Muscle of arm (tissue), 12 donors: ENCODE data around the gene KRT17. TPM values are rescaled to one million over a fixed set of nuclear protein-coding genes. Genes with fewer than 3 reads are reported as not detected.
"Not testable (repeated sequence)": the region's sequence is repeated elsewhere in the genome, so short reads cannot be mapped to it uniquely, and the experiment has no call there.

Experiments used
- DNase-seq: peaks from one replicate; pipeline ENCODE4 v3.0.0-alpha.2; 2013
- polyA plus RNA-seq, 12 donors: library from polyadenylated mRNA; unstranded; fragments of 120-200 nt; gene quantifications; one replicate each; pipeline ENCODE4 v1.2.1, GENCODE V29; 2013; ENCODE audit not compliant: insufficient read length in 12 of 12

The KRT17 gene
- polyA plus RNA-seq, 12 donors = 0.33 to 1,262 (median 2.2) TPM; not detected in 2

DNA sequence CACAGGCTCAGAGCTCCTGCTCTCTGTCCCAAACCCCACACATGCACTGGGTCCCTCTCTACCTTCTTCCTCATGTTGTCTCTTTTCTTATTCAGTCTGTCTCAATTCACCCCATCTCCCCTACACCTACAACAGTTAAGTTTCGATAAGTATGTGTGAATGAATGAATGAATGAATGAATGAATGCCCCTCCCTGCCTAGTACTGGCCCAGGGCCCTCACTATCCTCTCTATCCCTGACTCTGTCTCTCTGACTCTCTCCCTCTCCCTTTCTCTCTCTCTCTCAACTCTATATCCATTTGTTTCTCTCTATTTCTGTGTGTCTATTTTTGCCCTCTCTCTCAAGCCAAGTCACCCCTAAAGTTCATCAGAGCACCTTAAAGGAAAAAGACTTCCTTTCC is 45.8 kb downstream of the KRT17 start:
- no peak for DNase-seq

DNA sequence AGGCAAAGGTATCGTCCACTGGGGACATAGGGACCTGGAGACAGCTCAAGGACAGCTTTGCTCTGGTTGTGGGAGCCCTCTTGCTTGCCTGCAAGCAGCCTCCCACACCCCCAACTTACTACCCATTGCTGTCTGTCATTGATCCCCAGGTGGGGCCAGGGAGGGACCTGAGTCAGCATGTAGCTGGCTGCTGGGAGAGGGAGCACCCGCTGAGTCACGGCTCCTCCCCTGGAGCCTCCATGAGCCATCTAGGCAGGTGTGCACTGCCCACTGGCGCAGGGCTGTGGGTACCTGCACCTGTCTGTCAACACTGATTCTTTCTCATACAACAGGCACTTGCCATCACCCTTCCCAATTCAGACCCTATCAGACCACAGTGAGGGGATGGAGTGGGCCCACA is 47.6 kb downstream of the KRT17 start:
- not testable (repeated sequence) for DNase-seq

DNA sequence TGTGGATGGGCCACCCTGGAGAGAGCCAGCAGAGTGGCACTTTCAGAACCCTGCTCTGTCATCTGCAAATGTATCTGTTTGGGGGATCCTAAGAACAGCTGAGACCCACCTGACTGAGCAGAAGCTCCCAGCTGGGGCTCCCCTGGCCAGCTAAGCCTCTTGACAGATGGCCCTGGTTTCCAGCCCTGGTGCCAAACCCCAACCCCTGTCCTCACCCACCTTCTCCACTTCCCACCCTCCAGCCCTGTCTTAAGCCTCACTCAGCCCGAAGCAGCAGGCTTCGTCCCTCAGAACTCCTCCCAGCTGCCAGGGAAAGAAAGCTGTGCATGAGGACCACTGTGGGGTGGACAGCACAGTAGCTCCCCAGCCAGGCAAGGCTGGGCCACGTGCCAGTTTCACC is 49.0 kb downstream of the KRT17 start:
- DNase-seq = no peak

DNA sequence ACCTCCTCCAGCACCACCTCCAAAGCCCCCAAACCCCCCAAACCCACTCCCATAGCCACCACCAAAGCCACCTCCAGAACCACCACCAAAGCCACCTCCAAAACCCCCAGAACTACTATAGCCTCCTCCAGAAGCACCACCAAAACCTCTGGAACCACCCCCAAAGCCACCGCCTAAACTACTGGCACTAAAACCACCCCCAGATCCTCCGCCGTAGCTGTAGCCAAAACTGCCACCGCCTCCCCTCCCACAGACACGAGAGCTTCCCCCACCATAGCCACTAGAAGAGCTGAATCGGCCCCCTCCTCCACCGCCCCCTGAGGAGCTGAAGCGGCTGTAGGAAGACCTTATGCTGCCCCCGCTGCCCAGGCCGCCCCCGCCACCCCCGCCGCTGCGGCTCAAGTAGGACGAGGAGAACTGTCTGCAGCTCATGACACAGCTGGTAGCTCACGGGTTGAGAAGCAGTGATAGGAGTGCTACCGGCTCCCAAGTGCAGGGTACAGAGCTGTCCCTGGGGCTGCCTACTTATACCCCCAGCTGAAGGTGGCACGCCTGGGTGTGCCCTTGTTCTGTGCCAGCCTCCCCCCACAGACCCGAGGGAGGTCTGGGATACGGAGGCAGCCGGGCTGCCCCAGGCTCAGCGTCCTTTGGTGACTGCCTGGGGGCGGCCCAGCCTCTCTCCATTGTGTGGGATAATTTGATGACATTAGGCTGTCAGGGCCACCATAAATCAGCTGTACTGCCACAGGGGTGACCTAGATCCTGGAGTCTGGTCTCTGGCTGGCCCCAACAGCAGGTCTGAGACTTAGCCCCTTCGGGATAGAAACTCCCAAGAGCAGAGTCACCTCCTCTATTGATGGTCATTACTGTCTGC is 52.6 kb downstream of the KRT17 start, which contains the start of gene KRT9:
KRT9 (minus strand) TSS at position 499 of the 874 bp plus-strand sequence; CDS start at position 432, 67 bp downstream.
- DNase-seq = no peak

Other genes starting within 250 kb of the KRT17 start
- gene KRT34, start 242.3 kb downstream of the KRT17 start, polyA plus RNA-seq = under 1 TPM in 1 of 12 donors, not detected in 11; 0.33 TPM
- gene KRT31, start 227.0 kb downstream of the KRT17 start, polyA plus RNA-seq = 1 to 10 TPM in 10 of 12 donors, not detected in 2; 3.5 to 6.3 (median 4.4) TPM
- under 1 TPM in 1 of 12 donors, not detected in 11; 0.29 TPM for gene KRT37, start 200.0 kb downstream of the KRT17 start, polyA plus RNA-seq
- gene KRT38, start 183.6 kb downstream of the KRT17 start, polyA plus RNA-seq = not detected
- under 1 TPM in 1 of 12 donors, not detected in 11; 0.55 TPM for gene KRT32, start 157.2 kb downstream of the KRT17 start, polyA plus RNA-seq
- gene KRT35, start 143.4 kb downstream of the KRT17 start, polyA plus RNA-seq = under 1 TPM in 1 of 12 donors, not detected in 11; 0.11 TPM
- gene KRT36, start 134.7 kb downstream of the KRT17 start, polyA plus RNA-seq = under 1 TPM in 1 of 12 donors, not detected in 11; 0.23 TPM
- 100 to 1,000 TPM in 3 of 12 donors, 1 to 10 TPM in 2, under 1 TPM in 1, not detected in 6; 0.63 to 746 (median 70.1) TPM for gene KRT13, start 119.0 kb downstream of the KRT17 start, polyA plus RNA-seq
- 100 to 1,000 TPM in 1 of 12 donors, 10 to 100 TPM in 2, 1 to 10 TPM in 2, under 1 TPM in 2, not detected in 5; 0.13 to 365 (median 3.4) TPM for gene KRT15, start 105.7 kb downstream of the KRT17 start, polyA plus RNA-seq
- gene KRT19, start 96.3 kb downstream of the KRT17 start, polyA plus RNA-seq = 100 to 1,000 TPM in 1 of 12 donors, 10 to 100 TPM in 3, 1 to 10 TPM in 3, under 1 TPM in 4, not detected in 1; 0.34 to 178 (median 1.4) TPM
- gene KRT9, start 52.5 kb downstream of the KRT17 start, polyA plus RNA-seq = under 1 TPM in 2 of 12 donors, not detected in 10; 0.17 to 0.44 TPM
- 100 to 1,000 TPM in 1 of 12 donors, 10 to 100 TPM in 2, 1 to 10 TPM in 2, under 1 TPM in 3, not detected in 4; 0.18 to 229 (median 2.1) TPM for gene KRT14, start 37.7 kb downstream of the KRT17 start, polyA plus RNA-seq
- 1 to 10 TPM in 2 of 12 donors, under 1 TPM in 1, not detected in 9; 0.90 to 3.9 (median 1.5) TPM for gene KRT16, start 11.8 kb downstream of the KRT17 start, polyA plus RNA-seq
- gene EIF1, start 64.3 kb upstream of the KRT17 start, polyA plus RNA-seq = 100 to 1,000 TPM in 11 of 12 donors, not detected in 1; 538 to 938 (median 792) TPM
- gene GAST, start 87.8 kb upstream of the KRT17 start, polyA plus RNA-seq = not detected
- gene HAP1, start 110.1 kb upstream of the KRT17 start, polyA plus RNA-seq = under 1 TPM in 9 of 12 donors, not detected in 3; 0.03 to 0.23 (median 0.07) TPM
- 100 to 1,000 TPM in 1 of 12 donors, 10 to 100 TPM in 10, not detected in 1; 22.8 to 204 (median 36.5) TPM for gene JUP, start 162.1 kb upstream of the KRT17 start, polyA plus RNA-seq
- gene P3H4, start 187.4 kb upstream of the KRT17 start, polyA plus RNA-seq = 10 to 100 TPM in 11 of 12 donors, not detected in 1; 31.4 to 49.8 (median 35.8) TPM
- 100 to 1,000 TPM in 9 of 12 donors, 10 to 100 TPM in 2, not detected in 1; 88.2 to 164 (median 124) TPM for gene FKBP10, start 188.4 kb upstream of the KRT17 start, polyA plus RNA-seq
- 10 to 100 TPM in 11 of 12 donors, not detected in 1; 30.4 to 68.2 (median 44.9) TPM for gene NT5C3B, start 211.7 kb upstream of the KRT17 start, polyA plus RNA-seq
- under 1 TPM in 7 of 12 donors, not detected in 5; 0.12 to 0.48 (median 0.28) TPM for gene KLHL10, start 213.2 kb upstream of the KRT17 start, polyA plus RNA-seq
- 1 to 10 TPM in 11 of 12 donors, not detected in 1; 4.7 to 8.1 (median 6.3) TPM for gene KLHL11, start 240.8 kb upstream of the KRT17 start, polyA plus RNA-seq